ENCODE data around the gene PACRGL. TPM values are rescaled to one million over a fixed set of nuclear protein-coding genes. Genes with fewer than 3 reads are reported as not detected.
"Not testable (repeated sequence)": the region's sequence is repeated elsewhere in the genome, so short reads cannot be mapped to it uniquely, and the experiment has no call there.

Gene PACRGL
- polyA plus RNA-seq, 2 donors = 5.0 to 7.7 TPM

DNA sequence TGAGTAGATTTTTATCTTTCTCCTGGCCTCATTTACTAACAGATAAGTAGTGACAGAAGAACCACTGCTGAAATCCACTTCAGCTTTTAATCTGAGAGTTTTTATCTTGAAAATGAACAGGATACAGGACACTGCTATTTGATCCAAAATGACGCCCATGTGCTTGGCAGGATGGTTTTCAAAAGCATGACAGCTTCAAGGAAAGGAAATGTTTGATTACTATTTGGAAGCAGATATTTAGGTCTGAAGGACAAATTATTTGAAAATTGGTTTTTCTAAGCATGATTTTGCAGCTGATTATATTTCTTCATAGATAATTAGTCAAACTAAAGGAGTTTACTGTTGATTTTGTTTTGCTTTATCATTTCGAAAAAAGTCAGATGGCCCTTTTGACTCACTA is 11.1 kb downstream of the PACRGL start:
- H3K4me1 ChIP-seq (ENCODE audit: control insufficient read depth in 2 of 2, insufficient read depth in 2 of 2, low read length in 1 of 2) = no peaks in the 10 kb centered on the region
- no peak overlapping the region for H3K4me3 ChIP-seq (ENCODE audit: low read depth in 1 of 2, low read length in 2 of 2)
- H3K27me3 ChIP-seq (ENCODE audit: control insufficient read depth in 1 of 2, insufficient read depth in 2 of 2, low read length in 2 of 2) = no peaks in the 10 kb centered on the region
- no peak overlapping the region for H3K27ac ChIP-seq (ENCODE audit: low read depth in 2 of 2, low read length in 1 of 2)
- H3K9me3 ChIP-seq (ENCODE audit: control insufficient read depth in 2 of 2, insufficient read depth in 1 of 2, low read depth in 1 of 2, low read length in 1 of 2) = no peaks in the 10 kb centered on the region
- 90 to 91% methylated on average over 2 of the region's 2 CpGs for whole genome bisulfite sequencing, 2 donors
- peaks cover 0 to 3% of the 10 kb centered on the region in 2 donors for H3K36me3 ChIP-seq (ENCODE audit: control insufficient read depth in 2 of 2, insufficient read depth in 2 of 2, low read length in 1 of 2)

DNA sequence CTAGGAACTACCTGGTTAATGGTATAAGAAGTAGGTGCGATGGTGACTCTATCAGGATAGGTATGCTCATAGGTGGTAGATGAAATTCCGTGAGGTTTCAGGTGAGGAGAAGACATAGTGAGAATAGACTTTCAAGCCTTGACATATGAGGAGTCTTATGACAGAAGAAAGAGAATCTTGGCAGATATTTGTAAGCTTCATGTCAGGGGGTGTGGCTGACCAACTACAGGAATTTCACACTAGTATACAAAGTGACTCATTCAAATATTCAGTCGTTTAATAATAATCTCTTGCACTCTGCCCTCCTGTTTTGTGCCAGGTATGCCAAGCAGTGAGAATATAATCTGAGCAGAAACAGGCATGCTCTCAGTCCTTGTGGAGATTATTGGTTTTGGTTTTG is 22.8 kb downstream of the PACRGL start:
- Histone ChIP-seq H3K4me3 (ENCODE audit: low read depth in 1 of 2, low read length in 2 of 2) (no peak overlapping the region), H3K27ac (ENCODE audit: low read depth in 2 of 2, low read length in 1 of 2) (no peak overlapping the region), H3K4me1 (ENCODE audit: control insufficient read depth in 2 of 2, insufficient read depth in 2 of 2, low read length in 1 of 2) (no peaks in the 10 kb centered on the region), H3K9me3 (ENCODE audit: control insufficient read depth in 2 of 2, insufficient read depth in 1 of 2, low read depth in 1 of 2, low read length in 1 of 2) (peaks cover 0 to 7% of the 10 kb centered on the region in 2 donors), H3K27me3 (ENCODE audit: control insufficient read depth in 1 of 2, insufficient read depth in 2 of 2, low read length in 2 of 2) (no peaks in the 10 kb centered on the region), H3K36me3 (ENCODE audit: control insufficient read depth in 2 of 2, insufficient read depth in 2 of 2, low read length in 1 of 2) (peaks cover 0 to 13% of the 10 kb centered on the region in 2 donors)
- WGBS, 2 donors = 49 to 58% methylated on average over 3 of the region's 3 CpGs

DNA sequence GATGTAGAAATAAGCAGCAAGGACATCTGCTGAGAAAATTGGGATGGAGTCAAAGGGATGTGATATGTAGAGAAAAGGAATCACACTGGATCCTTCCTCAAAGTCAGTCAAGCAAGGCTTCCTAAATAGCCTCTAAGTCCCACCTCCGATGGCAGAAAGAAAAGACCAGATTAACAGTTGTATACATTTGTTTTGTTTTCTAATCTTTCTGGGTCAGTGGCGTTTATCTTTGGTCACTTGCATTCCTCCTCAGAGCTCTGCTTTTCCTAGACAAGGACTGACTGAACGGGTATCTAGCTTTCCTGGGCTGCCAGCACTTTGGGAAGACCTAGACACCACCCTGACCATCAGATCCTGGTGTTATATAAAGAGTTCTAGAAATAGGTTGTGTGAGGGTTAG is 23.2 kb downstream of the PACRGL start:
- Histone ChIP-seq H3K4me3 (ENCODE audit: low read depth in 1 of 2, low read length in 2 of 2) (no peak overlapping the region), H3K9me3 (ENCODE audit: control insufficient read depth in 2 of 2, insufficient read depth in 1 of 2, low read depth in 1 of 2, low read length in 1 of 2) (peaks cover 0 to 7% of the 10 kb centered on the region in 2 donors), H3K36me3 (ENCODE audit: control insufficient read depth in 2 of 2, insufficient read depth in 2 of 2, low read length in 1 of 2) (peaks cover 0 to 13% of the 10 kb centered on the region in 2 donors), H3K4me1 (ENCODE audit: control insufficient read depth in 2 of 2, insufficient read depth in 2 of 2, low read length in 1 of 2) (no peaks in the 10 kb centered on the region), H3K27me3 (ENCODE audit: control insufficient read depth in 1 of 2, insufficient read depth in 2 of 2, low read length in 2 of 2) (no peaks in the 10 kb centered on the region), H3K27ac (ENCODE audit: low read depth in 2 of 2, low read length in 1 of 2) (no peak overlapping the region)
- 78 to 94% methylated on average over 3 of the region's 3 CpGs for WGBS, 2 donors

DNA sequence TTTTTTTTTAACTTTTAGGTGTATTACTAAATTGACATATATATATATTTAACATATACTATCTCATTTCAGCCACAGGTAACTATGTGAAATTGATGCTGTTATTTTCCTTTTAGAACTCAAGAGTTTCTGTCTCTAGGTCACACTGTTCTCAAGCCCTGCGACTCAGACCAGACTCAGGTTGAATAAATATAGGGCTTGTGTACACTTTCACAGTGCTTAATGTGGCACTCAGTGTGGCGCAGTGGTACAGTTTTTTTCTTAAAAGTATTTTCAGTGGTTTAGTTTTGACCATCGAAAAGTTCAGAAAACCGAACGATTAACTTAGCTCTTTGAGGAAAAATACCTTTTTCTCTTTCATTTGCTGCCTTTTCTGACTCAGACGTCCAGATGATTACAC is 24.7 kb downstream of the PACRGL start:
- H3K27ac ChIP-seq (ENCODE audit: low read depth in 2 of 2, low read length in 1 of 2) = no peak overlapping the region
- 68 to 77% methylated on average over 6 of the region's 6 CpGs for WGBS, 2 donors

DNA sequence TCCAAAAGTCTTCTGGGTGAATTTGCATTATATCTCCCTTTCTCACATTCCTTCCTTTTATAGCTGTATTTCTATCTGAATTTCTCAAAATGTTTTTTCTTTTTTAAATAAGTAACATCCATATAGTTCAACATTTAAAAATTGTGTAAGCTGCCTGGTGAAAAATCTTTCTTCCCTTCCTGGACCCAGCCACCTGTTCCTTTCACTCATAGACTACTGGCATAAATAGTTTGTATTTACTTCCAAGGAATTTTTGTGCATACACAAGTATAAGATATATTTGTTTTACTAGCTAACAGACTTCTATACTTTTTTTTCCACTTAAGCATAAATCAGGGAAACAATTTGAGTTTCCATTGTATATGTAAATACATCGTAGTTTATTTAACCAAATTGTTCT is 35.7 kb downstream of the PACRGL start:
- WGBS, 2 donors = 96 to 100% methylated on average over 1 of the region's 1 CpG
- H3K4me3 ChIP-seq (ENCODE audit: low read depth in 1 of 2, low read length in 2 of 2) = no peak overlapping the region
- H3K9me3 ChIP-seq (ENCODE audit: control insufficient read depth in 2 of 2, insufficient read depth in 1 of 2, low read depth in 1 of 2, low read length in 1 of 2) = peaks cover 0 to 17% of the 10 kb centered on the region in 2 donors
- no peaks in the 10 kb centered on the region for H3K4me1 ChIP-seq (ENCODE audit: control insufficient read depth in 2 of 2, insufficient read depth in 2 of 2, low read length in 1 of 2)
- no peaks in the 10 kb centered on the region for H3K27me3 ChIP-seq (ENCODE audit: control insufficient read depth in 1 of 2, insufficient read depth in 2 of 2, low read length in 2 of 2)
- H3K36me3 ChIP-seq (ENCODE audit: control insufficient read depth in 2 of 2, insufficient read depth in 2 of 2, low read length in 1 of 2) = peaks cover 2 to 3% of the 10 kb centered on the region in 2 donors
- H3K27ac ChIP-seq (ENCODE audit: low read depth in 2 of 2, low read length in 1 of 2) = no peak overlapping the region

More for the DNA sequence above, 24.7 kb downstream of the PACRGL start:
- no peak overlapping the region for H3K4me3 ChIP-seq (ENCODE audit: low read depth in 1 of 2, low read length in 2 of 2)
- H3K4me1 ChIP-seq (ENCODE audit: control insufficient read depth in 2 of 2, insufficient read depth in 2 of 2, low read length in 1 of 2) = no peaks in the 10 kb centered on the region
- peaks cover 0 to 7% of the 10 kb centered on the region in 2 donors for H3K9me3 ChIP-seq (ENCODE audit: control insufficient read depth in 2 of 2, insufficient read depth in 1 of 2, low read depth in 1 of 2, low read length in 1 of 2)
- peaks cover 0 to 13% of the 10 kb centered on the region in 2 donors for H3K36me3 ChIP-seq (ENCODE audit: control insufficient read depth in 2 of 2, insufficient read depth in 2 of 2, low read length in 1 of 2)
- H3K27me3 ChIP-seq (ENCODE audit: control insufficient read depth in 1 of 2, insufficient read depth in 2 of 2, low read length in 2 of 2) = no peaks in the 10 kb centered on the region

DNA sequence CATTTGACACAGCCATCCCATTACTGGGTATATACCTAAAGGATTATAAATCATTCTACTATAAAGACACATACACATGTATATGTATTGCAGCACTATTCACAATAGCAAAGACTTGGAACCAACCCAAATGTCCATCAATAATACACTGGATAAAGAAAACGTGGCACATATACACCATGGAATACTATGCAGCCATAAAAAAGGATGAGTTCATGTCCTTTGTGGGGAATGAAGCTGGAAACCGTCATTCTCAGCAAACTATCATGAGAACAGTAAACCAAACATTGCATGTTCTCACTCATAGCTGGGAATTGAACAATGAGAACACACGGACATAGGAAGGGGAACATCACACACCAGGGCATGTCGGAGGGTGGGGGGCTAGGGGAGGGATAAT is 45.7 kb downstream of the PACRGL start:
- H3K27me3 ChIP-seq (ENCODE audit: control insufficient read depth in 1 of 2, insufficient read depth in 2 of 2, low read length in 2 of 2); H3K4me1 ChIP-seq (ENCODE audit: control insufficient read depth in 2 of 2, insufficient read depth in 2 of 2, low read length in 1 of 2); H3K4me3 ChIP-seq (ENCODE audit: low read depth in 1 of 2, low read length in 2 of 2); H3K27ac ChIP-seq (ENCODE audit: low read depth in 2 of 2, low read length in 1 of 2); H3K9me3 ChIP-seq (ENCODE audit: control insufficient read depth in 2 of 2, insufficient read depth in 1 of 2, low read depth in 1 of 2, low read length in 1 of 2); H3K36me3 ChIP-seq (ENCODE audit: control insufficient read depth in 2 of 2, insufficient read depth in 2 of 2, low read length in 1 of 2): not testable (repeated sequence)
- WGBS, 2 donors = 90 to 95% methylated on average over 4 of the region's 4 CpGs

DNA sequence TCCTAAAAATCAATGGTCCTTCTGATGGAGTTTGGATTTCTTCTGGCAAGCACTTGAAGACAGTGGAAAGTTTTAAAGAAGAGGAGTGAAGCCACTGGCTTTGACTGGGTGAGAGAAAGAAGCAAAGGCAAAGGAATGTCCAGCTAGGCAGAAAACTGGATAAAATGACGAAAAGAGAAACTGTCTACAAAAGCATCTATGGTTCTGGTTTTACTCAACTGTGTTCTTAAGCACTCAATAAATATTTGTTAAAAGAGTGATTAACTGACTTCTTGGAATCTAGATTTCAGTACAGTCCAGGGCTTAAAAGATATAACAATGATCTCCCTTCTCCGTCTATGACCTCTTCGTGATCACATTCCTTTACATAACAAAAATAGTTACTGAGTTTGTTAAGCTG is 52.4 kb downstream of the PACRGL start:
- no peak overlapping the region for H3K27ac ChIP-seq (ENCODE audit: low read depth in 2 of 2, low read length in 1 of 2)
- H3K4me1 ChIP-seq (ENCODE audit: control insufficient read depth in 2 of 2, insufficient read depth in 2 of 2, low read length in 1 of 2) = no peaks in the 10 kb centered on the region
- no peaks in the 10 kb centered on the region for H3K36me3 ChIP-seq (ENCODE audit: control insufficient read depth in 2 of 2, insufficient read depth in 2 of 2, low read length in 1 of 2)
- no peaks in the 10 kb centered on the region for H3K27me3 ChIP-seq (ENCODE audit: control insufficient read depth in 1 of 2, insufficient read depth in 2 of 2, low read length in 2 of 2)
- H3K4me3 ChIP-seq (ENCODE audit: low read depth in 1 of 2, low read length in 2 of 2) = no peak overlapping the region
- WGBS, 2 donors = 91 to 92% methylated on average over 3 of the region's 3 CpGs
- H3K9me3 ChIP-seq (ENCODE audit: control insufficient read depth in 2 of 2, insufficient read depth in 1 of 2, low read depth in 1 of 2, low read length in 1 of 2) = no peaks in the 10 kb centered on the region

DNA sequence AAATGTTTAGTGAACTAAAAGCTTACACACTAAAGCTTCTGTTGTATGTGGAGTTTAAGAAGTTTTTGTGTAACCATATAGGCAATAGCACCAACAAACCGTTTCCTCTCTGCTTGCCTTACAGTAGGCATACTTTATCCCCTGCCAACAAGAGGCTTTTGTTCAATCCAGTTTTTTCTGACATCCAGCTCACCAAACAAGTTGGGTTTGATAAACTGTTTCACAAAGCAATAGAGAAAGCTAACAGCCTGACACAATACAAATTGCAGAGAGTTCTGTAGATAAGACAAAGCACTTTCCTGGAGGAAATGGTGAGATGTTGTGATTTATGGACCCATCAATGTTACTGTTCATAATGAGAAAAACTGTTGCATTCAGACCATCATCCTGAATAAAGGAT is 53.8 kb downstream of the PACRGL start:
- no peak overlapping the region for H3K4me3 ChIP-seq (ENCODE audit: low read depth in 1 of 2, low read length in 2 of 2)
- H3K27me3 ChIP-seq (ENCODE audit: control insufficient read depth in 1 of 2, insufficient read depth in 2 of 2, low read length in 2 of 2) = no peaks in the 10 kb centered on the region
- no peaks in the 10 kb centered on the region for H3K36me3 ChIP-seq (ENCODE audit: control insufficient read depth in 2 of 2, insufficient read depth in 2 of 2, low read length in 1 of 2)
- H3K27ac ChIP-seq (ENCODE audit: low read depth in 2 of 2, low read length in 1 of 2) = no peak overlapping the region
- H3K4me1 ChIP-seq (ENCODE audit: control insufficient read depth in 2 of 2, insufficient read depth in 2 of 2, low read length in 1 of 2) = no peaks in the 10 kb centered on the region
- no peaks in the 10 kb centered on the region for H3K9me3 ChIP-seq (ENCODE audit: control insufficient read depth in 2 of 2, insufficient read depth in 1 of 2, low read depth in 1 of 2, low read length in 1 of 2)
- 50 to 64% methylated on average over 1 of the region's 1 CpG for WGBS, 2 donors

DNA sequence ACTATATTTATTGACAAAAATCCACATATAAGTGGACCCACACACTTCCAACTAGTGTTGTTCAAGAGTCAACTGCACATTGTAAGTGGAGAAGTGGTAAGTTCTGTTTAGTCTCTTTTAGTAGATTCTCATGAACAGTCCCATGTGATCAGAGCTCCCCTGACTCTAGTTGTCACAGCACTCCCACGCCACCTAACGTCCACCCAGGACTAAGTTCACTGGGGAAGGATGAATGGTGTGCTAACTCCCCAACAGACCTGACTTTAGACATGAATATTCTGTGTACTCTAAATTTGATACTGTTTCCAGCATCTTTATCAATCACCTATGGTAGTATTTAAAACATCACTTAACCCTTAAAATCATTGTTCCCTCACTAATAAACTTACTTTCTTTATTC is 59.8 kb downstream of the PACRGL start:
- H3K27ac ChIP-seq (ENCODE audit: low read depth in 2 of 2, low read length in 1 of 2) = no peak overlapping the region
- 81 to 82% methylated on average over 2 of the region's 2 CpGs for WGBS, 2 donors
- H3K36me3 ChIP-seq (ENCODE audit: control insufficient read depth in 2 of 2, insufficient read depth in 2 of 2, low read length in 1 of 2) = no peaks in the 10 kb centered on the region
- H3K9me3 ChIP-seq (ENCODE audit: control insufficient read depth in 2 of 2, insufficient read depth in 1 of 2, low read depth in 1 of 2, low read length in 1 of 2) = no peaks in the 10 kb centered on the region
- no peak overlapping the region for H3K4me3 ChIP-seq (ENCODE audit: low read depth in 1 of 2, low read length in 2 of 2)
- H3K27me3 ChIP-seq (ENCODE audit: control insufficient read depth in 1 of 2, insufficient read depth in 2 of 2, low read length in 2 of 2) = no peaks in the 10 kb centered on the region
- no peaks in the 10 kb centered on the region for H3K4me1 ChIP-seq (ENCODE audit: control insufficient read depth in 2 of 2, insufficient read depth in 2 of 2, low read length in 1 of 2)

DNA sequence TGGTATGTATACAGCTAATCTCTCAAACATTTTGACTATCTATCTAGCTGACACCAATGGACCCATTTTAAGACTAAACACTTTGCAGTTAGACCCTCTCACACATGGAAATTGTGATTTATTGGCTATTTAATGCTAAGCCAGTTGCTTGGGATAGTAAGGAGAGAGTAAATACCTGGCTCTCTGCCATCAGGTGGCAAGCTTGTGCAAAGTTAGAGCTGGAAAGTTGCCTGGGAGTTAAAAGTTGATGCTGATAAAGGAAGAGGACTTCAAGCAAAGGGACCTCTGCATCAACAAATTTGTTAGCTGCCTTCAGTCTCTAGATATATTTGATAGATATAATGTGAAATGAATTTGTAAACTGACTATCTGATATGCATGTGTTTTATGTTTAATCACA is 61.1 kb downstream of the PACRGL start:
- Histone ChIP-seq H3K27ac (ENCODE audit: low read depth in 2 of 2, low read length in 1 of 2) (no peak overlapping the region), H3K4me3 (ENCODE audit: low read depth in 1 of 2, low read length in 2 of 2) (no peak overlapping the region), H3K4me1 (ENCODE audit: control insufficient read depth in 2 of 2, insufficient read depth in 2 of 2, low read length in 1 of 2) (no peaks in the 10 kb centered on the region), H3K9me3 (ENCODE audit: control insufficient read depth in 2 of 2, insufficient read depth in 1 of 2, low read depth in 1 of 2, low read length in 1 of 2) (no peaks in the 10 kb centered on the region), H3K27me3 (ENCODE audit: control insufficient read depth in 1 of 2, insufficient read depth in 2 of 2, low read length in 2 of 2) (no peaks in the 10 kb centered on the region), H3K36me3 (ENCODE audit: control insufficient read depth in 2 of 2, insufficient read depth in 2 of 2, low read length in 1 of 2) (no peaks in the 10 kb centered on the region)

Data from esophagus (tissue), 2 donors.